Activated effector memory CD4-positive, alpha-beta T cell treated with Interleukin-2 at 50 U/mL for 16 hours (primary cell): Measurements from ENCODE around the gene ARHGEF10L.
A peak's percentile ranks its signal among the peaks of the same experiment; 100 is the strongest.

Experiments
- DNase-seq: peaks from one replicate; pipeline ENCODE4 v3.0.0-alpha.2; 2020

Gene ARHGEF10L

GRCh38 chr1:17639703-17640340 is 100.3 kb downstream of the ARHGEF10L start:
- no peak for DNase-seq

- no peak for DNase-seq
Measured at GRCh38 chr1:17640393-17640792, 100.9 kb downstream of the ARHGEF10L start.

- DNase-seq, result no peak
Measured at GRCh38 chr1:17640975-17641374, 101.5 kb downstream of the ARHGEF10L start.

GRCh38 chr1:17642169-17642568 is 102.7 kb downstream of the ARHGEF10L start:
- no peak for DNase-seq

- no peak for DNase-seq
Measured at GRCh38 chr1:17642943-17643342, 103.4 kb downstream of the ARHGEF10L start.

GRCh38 chr1:17643861-17644703 is 104.6 kb downstream of the ARHGEF10L start:
- no peak for DNase-seq

GRCh38 chr1:17645068-17645911 is 105.8 kb downstream of the ARHGEF10L start:
- no peak for DNase-seq

- DNase-seq, result no peak
Measured at GRCh38 chr1:17646444-17647280, 107.2 kb downstream of the ARHGEF10L start.

GRCh38 chr1:17648457-17649145 is 109.1 kb downstream of the ARHGEF10L start:
- DNase-seq, result no peak

- no peak for DNase-seq
Measured at GRCh38 chr1:17649371-17650106, 110.0 kb downstream of the ARHGEF10L start.

GRCh38 chr1:17653276-17653675 is 113.8 kb downstream of the ARHGEF10L start:
- no peak for DNase-seq

GRCh38 chr1:17653728-17654351 is 114.3 kb downstream of the ARHGEF10L start:
- no peak for DNase-seq

- no peak for DNase-seq
Measured at GRCh38 chr1:17654519-17654918, 115.0 kb downstream of the ARHGEF10L start.

GRCh38 chr1:17655169-17655568 is 115.7 kb downstream of the ARHGEF10L start:
- DNase-seq, result no peak

GRCh38 chr1:17655922-17656321 is 116.4 kb downstream of the ARHGEF10L start:
- no peak for DNase-seq

- DNase-seq, result no peak
Measured at GRCh38 chr1:17657436-17657835, 117.9 kb downstream of the ARHGEF10L start.

- DNase-seq, result no peak
Measured at GRCh38 chr1:17658837-17659236, 119.3 kb downstream of the ARHGEF10L start.

GRCh38 chr1:17661546-17662157 is 122.2 kb downstream of the ARHGEF10L start:
- peak; percentile 2 for DNase-seq

GRCh38 chr1:17662296-17662695 is 122.8 kb downstream of the ARHGEF10L start:
- DNase-seq, result no peak

GRCh38 chr1:17662786-17663185 is 123.3 kb downstream of the ARHGEF10L start:
- DNase-seq, result no peak
